GM12874 (cell line): ENCODE results near the gene ECHDC1.

Experiments
- CTCF ChIP-seq: IDR thresholded peaks from 2 replicates; pipeline ENCODE4 v1.5.1; 2011; ENCODE audit warnings: low read depth, mild to moderate bottlenecking, control low read depth, low read length, moderate library complexity; ENCODE audit not compliant: insufficient read depth

ECHDC1 gene

DNA sequence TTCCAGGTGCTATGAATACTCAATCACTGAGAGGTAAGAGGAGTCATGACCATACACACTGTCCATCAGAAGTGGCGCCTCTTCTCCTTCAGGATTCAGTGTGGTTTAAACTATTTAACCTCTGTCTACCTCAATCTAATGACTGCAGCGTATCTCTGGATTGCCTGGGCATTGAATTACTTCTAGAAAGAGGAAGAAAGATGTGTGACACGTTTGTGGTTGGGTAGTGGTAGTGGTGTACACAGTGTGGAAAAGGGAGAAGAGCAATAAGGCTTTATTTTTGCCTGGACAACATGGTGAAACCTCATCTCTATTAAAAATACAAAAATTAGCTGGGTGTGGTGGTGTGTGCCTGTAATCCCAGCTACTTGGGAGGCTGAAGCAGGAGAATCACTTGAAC is 38.0 kb upstream of the ECHDC1 start:
- no peak for TF ChIP-seq CTCF

- TF ChIP-seq CTCF, result no peak
These were observed 33.3 kb upstream of the ECHDC1 start for GRCh38 chr6:127376685-127377084.

GRCh38 chr6:127367023-127367375 is 23.6 kb upstream of the ECHDC1 start:
- TF ChIP-seq CTCF, result no peak

DNA sequence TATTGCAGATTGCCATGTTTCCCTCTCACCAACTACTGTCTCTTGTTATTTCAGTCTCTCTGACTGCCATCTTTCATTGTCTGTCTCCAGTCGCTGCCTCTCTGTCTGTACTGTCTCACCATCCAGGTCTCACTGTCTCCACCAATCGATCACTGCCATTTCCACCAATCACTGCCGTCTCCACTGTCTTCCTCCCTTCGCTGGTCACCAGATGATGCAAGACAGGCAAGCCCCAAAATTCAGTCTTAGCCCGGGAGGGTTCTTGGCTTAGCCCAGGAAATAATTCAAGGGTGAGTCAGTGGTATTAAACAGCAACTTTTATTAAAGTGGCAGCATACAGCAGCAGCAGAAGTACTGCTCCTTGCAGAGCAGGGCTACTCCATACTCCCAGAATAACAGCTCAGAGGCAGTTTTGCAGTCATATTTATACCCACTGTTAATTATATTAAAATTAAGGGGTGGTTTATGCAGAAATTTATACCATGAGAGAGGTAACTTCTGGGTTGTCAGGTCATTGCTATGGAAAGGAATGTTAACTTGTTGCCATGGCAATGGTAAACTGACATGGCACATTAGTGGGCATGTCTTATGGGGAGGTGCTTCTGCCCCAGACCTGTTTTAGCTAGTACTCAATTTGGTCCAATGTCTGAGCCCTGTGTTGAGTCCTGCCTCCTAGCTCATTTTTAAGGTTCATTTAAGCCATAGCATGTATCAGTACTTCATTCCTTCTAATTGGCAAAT is 23.0 kb upstream of the ECHDC1 start:
- no peak for TF ChIP-seq CTCF

GRCh38 chr6:127365874-127366273 is 22.5 kb upstream of the ECHDC1 start:
- TF ChIP-seq CTCF, result no peak

GRCh38 chr6:127352524-127352923 is 9.1 kb upstream of the ECHDC1 start:
- no peak for TF ChIP-seq CTCF

DNA sequence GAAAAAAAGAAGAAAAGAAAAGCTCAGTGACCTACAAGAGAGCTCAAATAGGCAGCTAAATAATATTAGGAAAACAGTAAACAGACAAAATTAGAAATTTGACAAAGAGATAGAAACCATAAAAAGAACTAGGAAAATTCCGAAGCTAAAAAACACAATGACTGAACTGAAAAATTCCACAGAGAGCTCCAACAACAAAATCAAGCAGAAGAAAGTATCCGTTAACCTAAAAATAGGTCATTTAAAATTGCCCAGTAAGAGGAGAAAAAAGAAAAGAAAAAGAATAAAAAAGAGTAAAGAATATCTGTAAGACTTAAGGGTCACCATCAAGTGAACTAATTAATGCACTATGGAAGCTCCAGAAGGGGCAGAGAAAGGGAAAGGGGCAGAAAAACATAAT is 6.6 kb upstream of the ECHDC1 start:
- no peak for TF ChIP-seq CTCF
